ENCODE data around the gene TMEM11.

The TMEM11 gene

DNA sequence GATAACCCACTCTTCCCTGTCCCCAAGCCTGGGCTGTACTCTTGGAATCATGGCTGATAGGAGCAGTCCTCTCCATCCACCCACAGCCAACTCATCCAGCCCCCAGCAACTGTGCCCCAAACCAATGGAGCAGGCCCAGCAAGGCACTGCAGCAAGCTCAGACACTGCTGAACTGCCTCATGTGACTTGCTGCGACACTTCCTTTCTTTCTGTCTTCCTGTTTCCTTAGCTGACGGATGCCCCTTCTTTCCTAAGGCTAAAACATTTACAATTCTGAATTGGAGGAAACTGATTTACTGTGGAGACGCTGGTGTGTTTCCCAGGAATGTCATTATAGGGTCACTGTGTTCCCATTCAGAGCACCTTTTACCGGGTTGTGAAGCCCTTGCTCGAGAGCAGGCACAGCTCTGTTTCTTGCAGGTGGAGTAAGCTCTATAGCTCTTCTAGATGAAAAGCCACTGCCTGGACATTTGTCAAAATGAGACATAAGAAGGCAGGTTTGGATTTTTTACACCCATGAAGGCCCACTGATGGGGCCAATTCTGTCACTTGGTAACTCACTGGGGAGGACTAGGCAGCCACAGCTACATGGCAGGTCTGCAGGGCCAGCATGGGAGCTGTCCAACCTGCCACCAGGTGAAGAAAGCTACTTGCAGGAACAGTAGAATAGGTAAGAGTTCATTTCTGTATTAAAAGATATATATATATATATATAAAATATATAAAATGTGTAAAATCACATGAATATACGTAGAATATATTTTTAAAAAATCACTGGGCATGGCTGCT, 27.4 kb downstream of the TMEM11 start:
- DNase-seq (ENCODE audit: extremely low read depth in 1 of 2, low read depth in 1 of 2) = no peak

DNA sequence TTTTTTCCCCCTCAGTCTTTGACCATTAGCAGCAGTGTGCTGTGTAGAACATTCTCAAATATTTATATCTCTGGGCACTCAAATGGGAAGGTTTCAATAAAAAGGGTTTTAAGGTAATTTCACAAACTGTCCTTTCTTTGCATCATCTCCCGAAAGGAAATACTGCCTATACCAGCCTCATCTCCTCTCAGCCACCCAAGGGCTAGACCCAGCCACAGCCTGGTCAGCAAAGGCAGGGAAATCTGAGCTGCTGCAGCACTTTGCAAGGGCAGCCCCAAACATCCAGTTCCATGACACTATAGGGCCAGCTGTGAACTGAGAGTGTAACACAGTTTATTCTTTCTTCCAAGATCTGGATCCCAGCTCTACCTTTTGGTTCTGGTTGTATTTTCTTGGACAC, 28.9 kb downstream of the TMEM11 start:
- no peak for DNase-seq (ENCODE audit: extremely low read depth in 1 of 2, low read depth in 1 of 2)

GRCh38 chr17:21184570-21184969, 29.4 kb downstream of the TMEM11 start:
- DNase-seq (ENCODE audit: extremely low read depth in 1 of 2, low read depth in 1 of 2) = no peak

DNA sequence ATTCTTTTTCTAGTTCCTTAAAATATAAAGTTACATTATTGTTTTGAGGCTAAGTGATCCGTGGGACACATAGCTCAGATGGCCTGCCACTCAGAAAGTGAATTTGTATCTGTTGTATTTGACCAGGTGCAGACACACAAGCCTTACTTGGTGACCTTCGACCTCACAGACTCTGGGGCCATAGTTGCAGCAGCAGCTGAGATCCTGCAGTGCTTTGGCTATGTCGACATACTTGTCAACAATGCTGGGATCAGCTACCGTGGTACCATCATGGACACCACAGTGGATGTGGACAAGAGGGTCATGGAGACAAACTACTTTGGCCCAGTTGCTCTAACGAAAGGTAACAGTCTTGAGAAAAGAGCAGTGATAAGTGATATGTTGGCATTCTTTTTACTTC, 30.5 kb downstream of the TMEM11 start:
- no peak for DNase-seq (ENCODE audit: extremely low read depth in 1 of 2, low read depth in 1 of 2)

DNA sequence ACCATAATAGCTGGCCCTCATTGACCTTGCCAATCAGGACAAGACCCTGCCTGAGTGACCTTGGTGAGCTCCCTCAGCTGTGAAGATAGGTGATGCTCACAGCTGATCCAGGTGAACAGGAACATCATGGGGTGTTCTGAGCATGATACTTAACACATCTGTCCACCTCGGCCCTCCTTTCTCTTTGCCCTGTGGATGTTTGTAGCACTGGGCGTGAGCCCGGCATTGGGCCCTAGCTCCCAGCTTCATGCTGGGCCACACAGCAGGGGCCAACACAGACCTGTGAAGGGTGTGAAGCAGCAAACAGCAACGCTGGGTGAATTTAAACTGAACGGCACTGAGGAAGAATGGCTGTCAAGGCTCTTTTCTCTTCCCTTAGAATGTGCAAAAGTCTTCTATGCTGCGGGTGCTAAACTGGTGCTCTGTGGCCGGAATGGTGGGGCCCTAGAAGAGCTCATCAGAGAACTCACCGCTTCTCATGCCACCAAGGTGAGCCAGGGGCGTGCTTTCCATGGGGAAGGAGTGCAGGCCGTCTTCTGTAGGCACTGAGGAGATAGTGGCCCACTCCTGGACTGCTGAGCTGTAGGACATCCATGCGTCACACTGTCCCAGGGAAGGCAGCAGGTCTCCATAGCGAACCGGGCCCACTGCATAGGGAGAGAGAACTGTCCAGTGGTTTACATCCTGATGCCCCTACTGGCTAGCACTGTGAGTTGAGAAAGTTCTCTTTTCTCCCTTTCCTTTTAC, 35.9 kb downstream of the TMEM11 start:
- no peak for DNase-seq (ENCODE audit: extremely low read depth in 1 of 2, low read depth in 1 of 2)

DNA sequence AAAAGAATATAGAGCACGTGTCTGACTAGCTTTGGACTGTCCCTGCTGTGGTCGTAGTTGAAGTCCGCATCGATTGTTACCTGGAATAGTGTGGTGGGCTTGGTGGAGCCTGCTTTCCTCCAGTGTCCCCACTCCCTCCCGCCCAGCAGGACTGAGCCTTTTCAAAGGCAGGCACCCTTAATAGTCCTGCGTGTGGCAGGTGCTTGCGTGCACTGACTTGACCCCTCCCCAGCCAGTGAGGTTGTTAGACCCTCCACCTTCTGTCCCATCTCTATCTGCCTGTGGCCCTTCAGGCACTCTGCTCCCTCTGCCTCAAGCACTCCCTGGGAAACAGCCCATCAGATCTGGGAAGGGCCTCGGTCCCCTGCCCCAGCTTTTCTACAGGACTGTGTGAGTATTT, 36.6 kb downstream of the TMEM11 start:
- no peak for DNase-seq (ENCODE audit: extremely low read depth in 1 of 2, low read depth in 1 of 2)

DNA sequence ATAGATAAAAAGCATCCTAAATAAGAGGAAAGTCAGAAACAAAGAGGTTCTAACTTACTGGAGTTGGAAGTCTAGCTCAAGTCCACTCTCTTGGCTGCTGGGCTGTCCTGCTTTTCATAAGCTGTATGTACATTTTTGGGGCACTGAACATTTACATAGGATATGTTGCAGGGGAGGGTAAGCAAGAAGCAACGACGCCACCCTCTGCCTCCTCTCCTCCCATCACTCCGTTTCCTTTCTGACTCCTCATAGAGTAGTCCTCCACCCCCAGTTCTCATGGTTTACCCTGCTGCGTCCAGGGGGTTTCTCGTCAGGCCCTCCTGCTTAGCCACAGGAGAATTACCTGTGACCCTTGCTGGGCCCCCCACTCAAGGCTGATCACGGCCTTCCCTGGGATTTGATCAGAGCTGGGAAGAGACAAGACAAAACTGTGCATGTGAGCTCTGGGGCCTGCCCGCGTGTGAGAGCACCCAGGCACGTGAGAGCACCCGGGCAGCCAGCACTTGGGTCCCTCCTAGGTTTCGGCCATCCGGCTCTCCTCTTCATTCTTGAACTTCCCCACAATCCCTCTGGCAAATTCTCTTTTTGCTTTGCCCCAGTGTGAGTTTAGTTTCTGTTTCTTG, 37.1 kb downstream of the TMEM11 start:
- no peak for DNase-seq (ENCODE audit: extremely low read depth in 1 of 2, low read depth in 1 of 2)

- DNase-seq (ENCODE audit: extremely low read depth in 1 of 2, low read depth in 1 of 2) = no peak
Measured at GRCh38 chr17:21174713-21175112, 39.2 kb downstream of the TMEM11 start.

GRCh38 chr17:21174186-21174585, 39.8 kb downstream of the TMEM11 start:
- DNase-seq (ENCODE audit: extremely low read depth in 1 of 2, low read depth in 1 of 2) = no peak

DNA sequence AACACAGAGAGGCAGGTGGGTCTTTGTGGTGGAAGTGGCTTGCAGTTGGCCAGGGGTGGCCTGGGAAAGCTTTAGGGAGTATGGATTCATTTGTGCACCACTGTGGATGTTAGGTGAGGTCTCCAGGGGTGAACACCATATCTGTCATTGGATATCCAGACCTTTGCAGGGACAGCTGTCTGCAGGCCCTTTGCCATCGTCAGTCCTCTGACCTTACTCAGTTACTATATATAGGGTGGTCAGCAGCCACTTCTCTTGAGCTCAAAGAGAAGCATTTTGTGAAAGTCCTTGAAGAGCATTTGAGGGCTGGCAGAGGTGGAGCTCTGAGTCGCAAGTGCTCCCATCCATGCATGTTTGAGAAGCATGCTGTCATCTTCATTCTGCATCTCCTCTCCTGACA, 40.4 kb downstream of the TMEM11 start:
- DNase-seq (ENCODE audit: extremely low read depth in 1 of 2, low read depth in 1 of 2) = no peak

GRCh38 chr17:21172846-21173245, 41.1 kb downstream of the TMEM11 start:
- DNase-seq (ENCODE audit: extremely low read depth in 1 of 2, low read depth in 1 of 2) = no peak

DNA sequence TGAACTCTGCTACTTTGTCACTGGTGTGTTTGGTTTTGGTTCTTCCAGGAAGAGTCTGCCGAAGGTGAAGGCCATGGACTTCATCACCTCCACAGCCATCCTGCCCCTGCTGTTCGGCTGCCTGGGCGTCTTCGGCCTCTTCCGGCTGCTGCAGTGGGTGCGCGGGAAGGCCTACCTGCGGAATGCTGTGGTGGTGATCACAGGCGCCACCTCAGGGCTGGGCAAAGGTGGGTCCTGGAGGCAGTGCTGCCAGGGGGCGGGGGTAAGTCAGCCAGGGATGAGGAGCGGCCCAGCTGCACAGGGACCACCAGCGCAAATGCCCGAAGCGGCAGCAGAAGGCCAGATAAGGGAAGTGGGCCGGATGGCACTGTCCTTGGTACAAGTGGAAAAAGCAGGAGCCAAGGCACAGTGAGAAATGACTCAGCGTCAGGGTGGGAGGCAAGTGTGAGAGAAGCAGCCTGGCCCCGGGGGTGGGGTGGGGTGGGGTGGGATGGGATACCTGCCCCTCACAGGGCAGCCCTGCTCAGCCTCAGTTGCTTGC, 41.9 kb downstream of the TMEM11 start:
- DNase-seq (ENCODE audit: extremely low read depth in 1 of 2, low read depth in 1 of 2) = no peak

- DNase-seq (ENCODE audit: extremely low read depth in 1 of 2, low read depth in 1 of 2) = no peak
Measured at GRCh38 chr17:21171309-21171922, 42.5 kb downstream of the TMEM11 start.

- no peak for DNase-seq (ENCODE audit: extremely low read depth in 1 of 2, low read depth in 1 of 2)
Measured at GRCh38 chr17:21170809-21171208, 43.2 kb downstream of the TMEM11 start.

DNA sequence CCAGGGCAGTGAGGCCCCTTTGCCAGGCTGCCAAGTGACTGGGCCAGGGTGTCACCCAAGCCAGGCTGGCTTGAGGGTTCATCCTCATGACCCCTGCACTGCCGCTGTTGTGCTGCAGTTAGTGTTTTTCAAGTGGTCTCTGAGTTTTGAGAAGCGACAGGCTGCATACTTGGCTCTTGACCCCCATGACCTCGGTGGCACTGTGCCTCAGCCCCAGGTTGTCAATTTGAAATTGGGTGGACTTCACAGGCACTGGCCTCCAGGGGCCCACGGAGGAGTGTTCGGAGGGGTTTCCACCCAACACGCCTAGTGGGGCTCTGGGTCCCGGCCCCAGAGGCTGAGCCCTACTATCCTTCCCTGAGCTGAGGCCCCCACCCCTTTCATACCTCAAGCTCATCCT, 44.5 kb downstream of the TMEM11 start:
- DNase-seq (ENCODE audit: extremely low read depth in 1 of 2, low read depth in 1 of 2) = no peak

DNA sequence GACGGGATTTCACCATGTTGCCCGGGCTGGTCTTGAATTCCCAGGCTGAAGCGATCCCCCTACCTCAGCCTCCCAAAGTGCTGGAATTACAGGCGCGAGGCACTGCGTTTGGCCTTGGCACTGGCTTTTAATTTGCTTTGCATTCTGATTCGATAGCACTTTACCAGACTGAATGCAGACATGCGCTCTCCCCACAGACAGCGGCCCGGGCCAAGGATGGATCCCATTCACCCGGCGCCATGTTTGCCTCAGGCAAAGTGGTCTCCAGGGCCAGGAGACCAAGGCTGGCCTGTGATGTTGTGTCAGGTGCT, 45.5 kb downstream of the TMEM11 start:
- no peak for DNase-seq (ENCODE audit: extremely low read depth in 1 of 2, low read depth in 1 of 2)

DNA sequence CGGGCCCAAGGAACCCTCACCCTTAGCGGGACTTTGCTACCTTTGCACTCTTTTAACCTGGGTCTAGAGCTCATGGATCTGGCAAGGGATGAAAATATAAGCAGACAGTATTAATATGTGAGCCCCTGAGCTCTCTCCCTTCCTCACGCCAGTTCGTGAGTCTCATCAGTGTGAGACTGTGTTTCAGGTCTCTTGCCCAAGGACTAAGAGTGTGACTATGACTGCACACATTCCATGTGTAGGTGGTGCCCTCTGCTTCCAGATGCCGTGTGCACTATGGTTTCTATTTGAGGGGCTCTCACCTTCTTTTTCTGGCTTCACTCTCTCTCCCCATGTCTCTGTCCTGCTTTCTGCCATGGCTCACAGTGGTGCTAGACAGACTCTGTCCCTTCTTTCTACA, 46.7 kb downstream of the TMEM11 start:
- no peak for DNase-seq (ENCODE audit: extremely low read depth in 1 of 2, low read depth in 1 of 2)

- DNase-seq (ENCODE audit: extremely low read depth in 1 of 2, low read depth in 1 of 2) = no peak
Measured at GRCh38 chr17:21166595-21167210, 47.3 kb downstream of the TMEM11 start.

GRCh38 chr17:21165922-21166594, 47.9 kb downstream of the TMEM11 start:
- DNase-seq (ENCODE audit: extremely low read depth in 1 of 2, low read depth in 1 of 2) = no peak

GRCh38 chr17:21164620-21165019, 49.3 kb downstream of the TMEM11 start:
- DNase-seq (ENCODE audit: extremely low read depth in 1 of 2, low read depth in 1 of 2) = no peak

All from activated CD8-positive, alpha-beta memory T cell treated with anti-CD3 and anti-CD28 coated beads for 1 hour (primary cell).